GM18499 (cell line): ENCODE data around the gene SLC38A7.
"Not testable (repeated sequence)": the region's sequence is repeated elsewhere in the genome, so short reads cannot be mapped to it uniquely, and the experiment has no call there.

Experiments used
- ATAC-seq: cut with Tn5 transposase; IDR thresholded peaks from one replicate; pipeline ENCODE4 v1.9.1; 2021; ENCODE audit warnings: moderate number of reproducible peaks; ENCODE audit not compliant: insufficient read depth, unreplicated experiment

Gene SLC38A7

DNA sequence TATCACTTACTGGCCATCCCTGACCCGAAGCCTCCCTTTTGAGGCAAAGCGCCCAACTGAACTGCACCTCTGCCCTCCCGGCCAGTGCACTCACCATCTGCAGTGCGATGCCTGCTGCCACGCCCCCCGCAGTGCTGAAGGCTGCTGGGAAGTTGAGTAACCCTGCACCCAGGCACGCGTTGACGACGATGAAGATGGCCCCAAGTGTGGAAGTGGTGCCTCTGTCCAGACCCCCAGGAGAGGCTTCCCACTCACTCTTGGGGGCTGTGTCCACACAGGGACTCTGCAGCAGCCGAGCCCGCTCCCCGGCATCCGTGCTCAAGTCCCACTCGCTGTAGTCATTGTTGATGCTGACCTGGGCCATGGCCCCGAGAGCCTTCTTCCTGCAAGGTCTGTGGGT lies 4.8 kb downstream of the SLC38A7 start:
- ATAC-seq, result no peak

DNA sequence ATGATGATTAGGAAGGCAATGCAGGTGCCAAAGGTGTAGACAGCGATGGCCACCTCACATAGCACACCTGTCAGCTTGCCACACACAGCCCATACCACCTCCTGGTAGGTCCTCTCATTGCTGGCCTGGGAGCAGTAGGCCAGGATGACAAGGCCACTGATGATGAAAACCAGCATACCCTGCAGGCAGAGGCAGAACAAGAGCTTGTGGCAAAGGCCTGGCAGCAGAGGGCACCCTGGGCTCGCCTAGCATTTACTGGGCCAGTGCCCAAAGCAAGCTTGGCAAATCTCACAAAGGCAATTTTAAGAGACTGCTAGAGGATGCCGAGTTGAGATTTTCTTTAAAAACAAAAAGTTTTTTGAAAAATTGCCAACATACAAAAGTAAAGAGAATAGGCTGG lies 5.9 kb downstream of the SLC38A7 start:
- no peak for ATAC-seq

DNA sequence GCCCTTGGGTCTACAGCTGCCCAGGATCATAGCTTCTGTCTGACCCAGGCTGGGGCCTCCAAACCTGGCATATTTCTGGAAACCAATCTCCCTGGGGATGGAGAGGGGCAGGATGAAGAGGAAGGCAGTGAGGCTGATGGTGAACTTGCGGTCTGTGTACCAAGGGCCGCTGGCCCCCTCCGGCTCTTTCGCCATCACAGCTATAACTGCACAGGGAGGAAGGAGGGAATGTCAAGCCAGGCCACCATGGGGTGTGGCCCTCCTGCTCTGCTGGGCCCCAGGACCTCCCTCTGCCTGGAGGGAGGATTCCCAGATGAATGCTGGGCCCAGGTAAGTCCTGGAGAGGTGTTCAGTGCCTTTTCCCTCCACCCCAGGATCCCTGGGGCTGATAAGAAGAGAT lies 6.3 kb downstream of the SLC38A7 start:
- no peak for ATAC-seq

DNA sequence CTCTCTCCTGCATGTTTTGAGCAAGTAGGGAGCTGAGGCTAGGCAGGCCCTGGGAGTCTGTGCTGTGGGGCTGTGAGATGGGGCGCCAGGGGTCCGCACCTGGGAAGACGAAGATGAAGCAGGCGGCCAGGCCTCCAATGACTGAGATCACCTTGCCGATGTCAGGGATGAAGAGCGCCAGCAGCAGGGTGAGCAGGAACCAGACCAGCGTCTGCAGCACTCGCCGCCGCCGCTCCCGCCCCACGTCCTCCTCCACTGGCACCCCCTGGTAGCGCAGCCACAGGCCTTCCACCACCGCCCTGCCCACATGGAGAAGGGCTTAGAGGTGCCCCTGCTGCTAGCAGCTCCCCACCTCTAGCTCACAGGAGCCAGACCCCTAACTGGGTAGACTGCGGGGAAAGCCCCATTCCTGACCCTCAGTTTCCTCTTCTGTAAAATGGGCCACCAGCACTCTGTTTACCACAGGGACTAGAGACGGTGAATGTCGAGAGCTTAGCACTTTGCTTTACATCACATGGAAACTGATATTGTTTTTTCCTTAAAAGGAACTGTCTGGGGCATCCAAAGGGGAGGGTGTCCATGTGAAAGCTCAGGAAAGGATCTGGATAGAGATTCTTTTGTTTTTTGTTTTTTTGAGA lies 13.5 kb downstream of the SLC38A7 start:
- no peak for ATAC-seq

DNA sequence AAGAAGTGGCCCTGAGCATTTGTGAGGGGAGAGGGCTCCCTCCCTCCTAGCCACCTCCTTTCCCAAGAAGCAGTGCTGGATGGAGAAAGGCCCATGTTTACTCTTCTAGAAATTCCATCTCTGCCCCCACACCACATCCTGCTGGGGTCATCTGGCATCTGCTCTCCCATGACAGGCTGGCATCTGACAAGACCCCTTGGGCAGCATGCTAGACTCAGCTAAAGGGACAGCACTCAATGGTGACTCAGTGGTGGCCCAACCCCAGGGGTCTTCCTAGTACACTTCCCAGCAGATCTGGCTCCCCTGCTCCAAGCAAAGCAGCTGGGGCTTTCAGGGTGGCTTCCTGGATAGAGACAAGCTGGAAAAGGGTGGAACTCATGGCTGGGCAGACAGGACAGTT lies 14.4 kb downstream of the SLC38A7 start:
- ATAC-seq, result no peak

DNA sequence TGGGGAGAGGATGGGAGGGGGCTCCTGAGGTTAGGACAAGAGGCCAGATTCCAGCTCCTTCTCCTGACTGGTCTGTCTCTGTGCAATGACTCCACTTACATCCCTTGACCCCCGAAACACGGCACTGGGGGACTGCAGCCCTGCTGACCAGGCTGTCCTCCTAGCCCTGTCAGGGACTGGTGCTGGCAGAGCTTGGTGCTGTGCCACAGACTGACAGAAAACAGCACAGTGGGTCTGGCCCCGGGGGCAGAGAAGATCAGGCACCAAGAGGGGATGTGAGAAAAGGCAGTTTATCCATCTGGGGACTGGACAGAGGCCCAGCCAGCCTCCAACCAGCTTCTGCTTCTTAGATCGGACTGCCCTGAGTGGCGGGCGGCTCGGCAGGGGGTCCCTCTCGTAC lies 19.4 kb downstream of the SLC38A7 start:
- no peak for ATAC-seq

DNA sequence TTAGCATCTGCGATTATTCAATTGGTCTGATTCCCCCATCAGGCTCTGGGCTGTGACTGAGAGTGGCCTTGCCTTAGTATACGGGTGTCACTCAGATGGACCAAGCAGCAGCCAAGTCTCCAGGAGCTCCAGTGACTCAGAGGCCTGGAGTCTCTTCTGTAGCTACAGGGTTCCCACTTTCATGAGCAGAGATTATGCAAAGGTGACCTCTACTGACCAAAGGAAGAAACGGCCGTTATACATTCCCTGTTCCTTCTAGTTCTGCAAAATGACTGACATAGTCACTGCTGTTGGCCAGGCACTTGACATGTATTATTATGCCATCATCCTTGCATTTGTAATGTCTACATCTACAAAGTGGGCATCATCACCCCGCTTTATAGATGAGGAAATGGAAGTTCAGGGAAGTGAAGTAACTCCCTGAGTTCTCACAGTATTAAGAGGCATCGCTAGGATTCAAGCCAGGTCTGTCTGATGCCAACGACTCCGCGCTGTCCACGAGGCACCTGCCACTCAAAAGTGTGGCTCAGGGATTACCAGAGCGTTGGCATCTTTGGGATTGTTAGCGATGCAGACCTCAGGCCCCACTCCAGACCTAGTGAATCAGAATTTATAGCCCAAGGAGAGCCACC lies 23.3 kb downstream of the SLC38A7 start:
- no peak for ATAC-seq

DNA sequence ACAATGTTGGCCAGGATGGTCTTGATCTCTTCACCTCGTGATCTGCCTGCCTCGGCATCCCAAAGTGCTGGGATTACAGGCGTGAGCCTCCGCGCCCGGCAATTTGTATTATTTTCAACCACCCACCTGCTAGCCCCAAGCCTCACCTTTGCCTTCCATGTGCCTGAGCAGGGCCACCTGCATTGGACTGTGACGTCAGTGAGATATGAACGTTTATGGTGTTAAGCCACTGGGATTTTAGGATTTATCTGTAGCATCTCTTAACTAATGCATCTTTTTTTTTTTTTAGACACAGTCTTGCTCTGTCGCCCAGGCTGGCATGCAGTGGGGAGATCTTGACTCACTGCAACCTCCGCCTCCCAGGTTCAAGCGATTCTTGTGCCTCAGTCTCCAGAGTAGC lies 24.7 kb downstream of the SLC38A7 start:
- ATAC-seq, result not testable (repeated sequence)

DNA sequence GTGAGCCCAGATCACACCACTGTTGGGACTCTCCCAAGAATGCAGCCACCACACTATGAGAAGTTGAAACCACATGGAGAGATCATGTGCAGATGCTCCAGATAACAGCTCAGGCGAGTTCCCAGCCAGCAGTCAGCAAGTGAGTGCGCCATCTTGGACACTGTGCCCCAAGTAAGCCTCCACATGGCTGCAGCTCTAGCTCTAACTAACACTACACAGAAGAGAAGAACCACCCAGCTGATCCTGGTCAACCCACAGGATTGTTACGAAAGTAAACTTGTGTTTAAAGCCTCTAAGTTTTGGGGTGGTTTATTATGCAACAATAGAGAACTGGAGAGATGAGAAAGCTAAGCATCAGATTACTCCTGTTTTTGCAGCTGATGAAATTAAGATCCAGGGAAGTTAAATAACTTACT lies 25.8 kb downstream of the SLC38A7 start:
- ATAC-seq, result no peak

DNA sequence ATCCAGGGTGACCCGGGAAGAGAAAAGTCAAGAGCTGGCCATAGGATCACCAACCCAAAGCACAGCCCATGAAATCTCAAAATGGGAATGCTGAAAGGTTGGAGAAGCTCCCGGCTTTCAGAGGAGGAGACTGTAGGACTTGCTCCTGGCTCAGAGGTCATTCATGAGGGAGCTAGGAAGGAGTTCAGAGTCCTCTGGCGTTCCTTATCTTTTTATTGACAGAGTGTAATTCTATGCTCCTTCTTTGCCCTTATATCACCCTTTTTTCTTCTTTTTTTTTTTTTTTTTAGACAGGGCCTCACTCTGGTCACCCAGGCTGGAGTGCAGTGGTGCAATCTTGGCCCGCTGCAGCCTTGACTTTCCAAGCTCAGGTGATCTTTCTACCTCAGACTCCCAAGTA lies 27.7 kb downstream of the SLC38A7 start:
- ATAC-seq, result no peak

DNA sequence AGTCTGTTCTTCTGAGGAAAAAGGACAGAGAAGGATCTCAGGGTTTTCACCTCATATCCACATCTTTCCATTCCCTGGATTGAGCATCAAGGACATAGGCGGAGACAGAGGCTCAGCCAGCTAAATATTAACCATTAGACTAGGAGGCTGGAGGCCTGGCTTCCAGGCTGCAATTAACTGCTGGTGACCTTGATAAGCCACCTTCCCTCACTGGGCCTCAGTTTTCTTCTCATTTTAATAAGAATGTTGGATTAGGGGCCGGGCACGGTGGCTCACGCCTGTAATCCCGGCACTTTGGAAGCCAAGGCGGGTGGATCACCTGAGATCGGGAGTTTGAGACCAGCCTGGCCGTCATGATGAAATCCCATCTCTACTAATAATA lies 29.4 kb downstream of the SLC38A7 start:
- ATAC-seq, result no peak

DNA sequence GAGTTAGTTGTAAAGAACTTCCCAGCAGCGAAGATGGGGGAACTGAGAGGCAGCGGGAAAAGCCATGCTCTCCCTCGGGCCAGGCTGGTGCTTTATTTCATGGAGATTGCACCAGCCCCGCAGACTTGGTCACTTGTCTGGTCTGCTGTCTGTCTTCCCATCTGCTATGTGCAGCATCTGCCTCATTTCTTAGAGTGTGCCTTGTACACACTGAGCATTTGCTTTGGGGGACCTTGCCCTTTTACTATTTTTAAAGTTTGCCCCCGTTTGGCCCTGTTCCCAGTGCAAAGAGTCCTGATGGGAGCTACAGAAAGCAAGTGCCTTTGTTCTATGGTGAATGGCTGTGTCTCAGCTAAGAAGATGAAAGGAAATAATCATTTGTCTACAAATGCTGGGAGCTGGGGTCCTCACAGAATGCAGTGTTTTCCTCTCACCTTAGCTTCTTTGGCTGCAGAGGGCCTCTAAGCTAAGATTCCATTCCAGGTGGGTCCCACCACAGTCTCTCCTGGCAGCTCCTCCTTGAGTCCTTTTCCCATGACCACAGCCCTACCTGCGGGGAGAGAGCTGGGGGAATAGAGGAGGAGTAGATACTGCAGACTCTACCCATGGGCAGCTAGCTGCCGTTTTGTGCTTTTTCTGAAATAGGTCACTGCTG lies 29.9 kb downstream of the SLC38A7 start:
- no peak for ATAC-seq

DNA sequence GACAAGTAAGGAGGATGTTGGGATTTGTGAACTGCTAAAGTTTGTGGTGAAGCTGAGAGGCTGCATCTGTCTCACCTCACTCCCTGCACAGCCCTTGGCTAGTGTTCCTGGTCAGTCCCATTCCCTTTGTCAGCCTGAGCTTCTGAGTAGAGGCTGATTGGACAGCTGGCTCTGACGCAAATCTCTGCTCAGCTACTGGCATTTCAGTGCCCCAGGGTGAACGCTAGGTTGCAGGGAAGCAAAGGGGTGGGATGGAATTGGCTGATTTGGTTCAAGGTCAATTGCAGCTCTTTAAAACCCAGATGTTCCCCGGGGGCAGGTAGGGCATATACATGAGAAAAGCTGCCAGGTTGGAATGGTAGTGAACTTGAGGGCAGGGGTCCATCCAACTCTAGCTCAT lies 31.8 kb downstream of the SLC38A7 start:
- ATAC-seq, result no peak

DNA sequence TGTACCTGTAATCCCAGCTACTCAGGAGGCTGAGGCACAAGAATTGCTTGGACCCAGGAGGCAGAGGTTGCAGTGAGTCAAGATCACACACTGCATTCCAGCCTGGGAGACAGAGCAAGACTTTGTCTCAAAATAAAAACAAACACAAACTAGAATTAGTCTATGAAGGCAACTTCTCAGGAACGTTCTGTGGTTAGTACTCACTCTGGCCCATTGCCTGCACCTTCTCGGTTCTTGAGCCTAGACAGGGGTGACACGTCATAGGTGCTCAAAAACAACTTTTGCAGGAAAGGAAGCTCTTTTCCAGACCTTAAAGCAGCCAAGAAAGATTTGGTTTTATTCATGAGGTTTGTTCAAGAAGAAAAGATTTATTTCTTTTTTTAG lies 32.6 kb downstream of the SLC38A7 start:
- no peak for ATAC-seq

DNA sequence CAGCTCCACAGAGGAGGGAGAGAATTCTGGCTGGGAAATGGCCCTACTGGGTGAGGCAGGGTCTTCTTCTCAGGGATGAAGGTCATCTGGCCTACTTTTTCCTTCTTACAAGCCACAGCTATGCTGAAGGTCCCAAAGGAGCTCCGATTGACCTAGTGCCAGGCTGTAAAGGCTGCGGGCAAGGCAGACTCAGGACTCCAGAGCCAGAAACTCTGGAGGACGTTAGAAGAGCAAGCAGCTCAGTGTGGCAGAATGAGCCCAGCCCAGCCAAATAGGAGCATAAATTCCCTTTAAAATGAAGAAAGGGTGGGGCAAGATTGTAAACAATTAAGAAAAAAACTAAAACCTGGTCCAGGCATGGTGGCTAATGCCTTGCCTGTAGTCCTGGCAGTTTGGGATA lies 34.9 kb downstream of the SLC38A7 start:
- no peak for ATAC-seq

DNA sequence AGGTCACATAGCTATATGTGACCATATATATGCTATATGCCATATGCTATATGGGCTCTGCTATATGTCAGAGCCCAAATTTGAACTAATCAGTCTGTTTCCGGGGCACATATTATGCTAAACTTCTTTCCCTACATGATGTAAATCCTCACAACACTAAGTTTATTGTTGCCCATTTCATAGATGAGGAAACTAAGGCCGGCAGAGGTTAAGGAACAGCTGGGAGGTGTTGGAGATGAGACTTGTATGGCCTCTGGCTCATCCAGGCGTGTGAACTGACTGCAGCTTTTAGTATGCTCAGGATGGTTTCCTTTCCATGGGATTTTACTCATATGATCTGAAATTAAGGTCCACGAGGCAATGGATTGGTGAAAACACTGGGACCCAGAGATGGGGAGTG lies 37.5 kb downstream of the SLC38A7 start:
- ATAC-seq, result no peak

DNA sequence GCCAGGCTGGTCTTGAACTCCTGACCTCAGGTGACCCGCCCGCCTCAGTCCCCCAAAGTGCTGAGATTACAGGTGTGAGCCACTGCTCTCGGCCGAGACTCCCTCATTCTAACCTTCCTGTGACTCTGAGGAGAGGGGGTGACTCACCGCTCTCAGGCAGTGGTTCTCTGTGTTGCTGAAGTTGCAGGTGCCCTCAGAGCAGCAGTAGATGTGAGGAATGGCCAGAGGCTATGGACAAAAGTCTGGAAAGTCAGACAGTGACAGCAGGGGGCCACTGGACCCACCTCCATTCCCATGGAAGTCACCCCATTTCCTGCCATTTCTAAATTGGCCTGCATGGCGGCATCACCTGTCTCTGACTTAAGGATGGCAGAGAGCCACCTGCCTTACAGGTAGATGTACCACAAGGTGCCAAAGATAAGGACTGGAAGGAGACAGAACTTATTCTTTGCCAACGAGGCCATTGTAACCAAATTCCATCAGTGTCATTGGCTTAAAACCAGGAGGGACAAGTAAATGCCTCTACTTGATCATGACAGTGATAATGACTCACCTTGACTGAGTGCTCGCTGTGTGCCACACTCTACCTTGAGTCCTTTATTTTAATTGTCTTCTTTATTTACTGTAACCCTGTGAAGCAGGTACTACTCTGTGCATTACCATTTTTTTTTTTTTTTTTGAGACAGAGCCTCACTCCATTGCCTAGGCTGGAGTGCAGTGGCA lies 39.6 kb downstream of the SLC38A7 start:
- no peak for ATAC-seq

DNA sequence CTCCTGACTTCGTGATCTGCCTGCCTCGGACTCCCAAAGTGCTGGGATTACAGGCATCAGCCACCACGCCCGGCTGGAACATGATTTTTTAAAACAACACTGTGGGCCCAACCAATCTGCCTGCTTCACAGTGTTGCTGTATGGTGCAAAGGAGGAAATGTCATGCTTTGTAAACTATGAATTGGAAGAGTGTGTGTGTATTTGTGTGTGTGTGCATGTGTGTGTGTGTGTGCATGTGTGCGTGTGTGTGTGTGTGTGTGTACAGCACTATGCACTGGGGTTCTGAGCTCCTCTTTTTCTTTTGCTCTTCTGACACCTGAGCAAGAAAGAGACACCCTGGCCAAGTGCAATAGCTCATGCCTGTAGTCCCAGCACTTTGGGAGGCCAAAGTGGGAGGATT lies 40.5 kb downstream of the SLC38A7 start:
- no peak for ATAC-seq

DNA sequence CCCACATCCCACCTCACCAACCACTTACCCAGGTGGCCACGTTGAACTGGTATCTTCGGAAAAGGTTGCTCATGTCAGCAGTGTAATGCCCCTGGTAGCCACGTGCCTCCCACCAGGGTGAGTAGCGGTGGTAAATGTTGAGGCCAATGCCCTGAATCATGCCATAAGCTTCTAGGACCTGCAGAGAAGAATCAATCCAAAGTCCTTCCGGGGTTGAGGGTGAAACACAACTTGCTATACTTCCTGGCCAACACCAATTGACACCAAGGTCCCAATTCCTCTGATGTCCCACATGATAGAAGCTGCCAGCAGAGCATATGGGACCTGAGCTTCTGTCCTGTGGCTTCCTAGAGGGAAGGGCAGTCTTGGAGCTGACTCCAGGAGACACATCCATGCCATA lies 43.6 kb downstream of the SLC38A7 start:
- no peak for ATAC-seq

DNA sequence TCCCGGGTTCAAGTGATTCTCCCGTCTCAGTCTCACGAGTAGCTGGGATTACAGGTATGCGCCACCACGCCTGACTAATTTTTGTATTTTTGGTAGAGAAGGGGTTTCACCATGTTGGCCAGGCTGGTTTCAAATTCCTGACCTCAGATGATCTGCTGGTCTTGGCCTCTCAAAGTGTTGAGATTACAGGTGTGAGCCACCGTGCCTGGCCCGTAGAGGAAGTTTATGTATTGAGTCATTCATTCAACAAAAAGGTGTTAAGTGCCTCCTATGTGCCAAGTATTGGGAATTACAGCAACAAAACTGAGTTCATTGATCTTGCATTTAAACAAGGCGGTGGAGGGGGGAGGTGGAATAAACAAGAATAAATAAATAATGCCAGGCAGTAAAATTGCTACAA lies 44.7 kb downstream of the SLC38A7 start:
- no peak for ATAC-seq

DNA sequence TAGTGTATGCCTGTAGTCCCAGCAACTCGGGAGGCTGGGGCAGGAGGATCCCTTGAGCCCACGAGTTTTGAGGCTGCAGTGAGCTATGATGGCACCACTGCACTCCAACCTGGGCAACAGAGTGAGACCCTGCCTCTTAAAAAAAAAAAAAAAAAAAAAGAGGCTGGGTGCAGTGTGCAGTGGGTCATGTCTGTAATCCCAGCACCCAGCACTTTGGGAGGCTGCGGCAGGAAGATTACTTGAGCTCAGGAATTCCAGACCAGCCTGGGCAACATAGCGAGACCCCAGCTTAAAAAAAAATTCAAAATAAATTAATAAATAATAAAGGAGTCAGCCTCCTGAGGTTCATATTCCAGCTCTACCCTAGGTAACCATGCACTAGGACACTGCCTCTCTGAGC lies 45.3 kb downstream of the SLC38A7 start:
- ATAC-seq, result no peak
